ENCODE data around the gene CDK14.

- TF ChIP-seq CTCF (IDR thresholded peaks at IDR 0.05; ENCODE audit: poor library complexity, severe bottlenecking) (no peak), POLR2AphosphoS5 (IDR thresholded peaks at IDR 0.05) (no peak), TAF1 (IDR thresholded peaks at IDR 0.05; ENCODE audit: low read depth) (no peak), EP300 (conservative IDR thresholded peaks at IDR 0.05; ENCODE audit: poor library complexity, severe bottlenecking) (no peak), REST (IDR thresholded peaks at IDR 0.05; ENCODE audit: borderline replicate concordance) (no peak), MXI1 (conservative IDR thresholded peaks at IDR 0.05; ENCODE audit: poor library complexity, severe bottlenecking) (no peak), RAD21 (conservative IDR thresholded peaks at IDR 0.05) (no peak), EZH2 (IDR thresholded peaks at IDR 0.05; ENCODE audit: borderline replicate concordance, insufficient read depth, low read length, poor library complexity, severe bottlenecking) (no peak)
Observed at GRCh38 chr7:90791596-90791995, 195.5 kb downstream of the CDK14 start.
